Hepatocyte (in vitro differentiated cells): Measurements from ENCODE around the gene KCNMA1. TPM values are rescaled to one million over a fixed set of nuclear protein-coding genes. Genes with fewer than 3 reads are reported as not detected.

ENCODE experiments used
- DNase-seq: peaks from one replicate; pipeline ENCODE4 v3.0.0-alpha.2; 2016; ENCODE audit warnings: low spot score
- H2AFZ ChIP-seq: fragments of 200-600 bp; sonication (generic); 2 replicates; pipeline ENCODE4 v1.6.0; 2016; ENCODE audit warnings: antibody characterized with exemption, mild to moderate bottlenecking
- H3K27ac ChIP-seq: fragments of 200-600 bp; sonication (generic); 2 replicates; pipeline ENCODE4 v1.5.1; 2016; ENCODE audit warnings: mild to moderate bottlenecking
- H3K27me3 ChIP-seq: fragments of 200-600 bp; sonication (generic); 2 replicates; pipeline ENCODE4 v1.6.1; 2016
- H3K36me3 ChIP-seq: fragments of 200-600 bp; sonication (generic); replicated peaks from 2 replicates; pipeline ENCODE4 v1.5.1; 2016; ENCODE audit warnings: low read depth; ENCODE audit not compliant: insufficient read depth
- H3K4me1 ChIP-seq: fragments of 200-600 bp; sonication (generic); 2 replicates; pipeline ENCODE4 v1.5.1; 2016; ENCODE audit warnings: mild to moderate bottlenecking, moderate library complexity; ENCODE audit not compliant: insufficient read depth
- H3K4me2 ChIP-seq: fragments of 200-600 bp; sonication (generic); 2 replicates; pipeline ENCODE4 v1.6.0; 2016
- H3K4me3 ChIP-seq: fragments of 200-600 bp; sonication (generic); 2 replicates; pipeline ENCODE4 v1.5.1; 2016; ENCODE audit warnings: mild to moderate bottlenecking
- H3K79me2 ChIP-seq: fragments of 200-600 bp; sonication (generic); 2 replicates; pipeline ENCODE4 v1.6.0; 2017; ENCODE audit warnings: mild to moderate bottlenecking
- H3K9me2 ChIP-seq: fragments of 200-600 bp; sonication (generic); replicated peaks from 2 replicates; pipeline ENCODE4 v1.6.0; 2017; ENCODE audit warnings: mild to moderate bottlenecking; ENCODE audit not compliant: insufficient read depth
- H3K9me3 ChIP-seq: fragments of 200-600 bp; sonication (generic); 2 replicates; pipeline ENCODE4 v1.5.1; 2016; ENCODE audit warnings: low read depth, mild to moderate bottlenecking
- H4K20me1 ChIP-seq: fragments of 200-600 bp; sonication (generic); 2 replicates; pipeline ENCODE4 v1.6.0; 2016; ENCODE audit warnings: mild to moderate bottlenecking; ENCODE audit not compliant: insufficient read depth, poor library complexity, severe bottlenecking
- EZH2 ChIP-seq: fragments of 200-600 bp; sonication (generic); IDR thresholded peaks from 2 replicates; pipeline ENCODE4 v1.6.1; 2016; ENCODE audit warnings: antibody characterized with exemption, mild to moderate bottlenecking, borderline replicate concordance
- EZH2phosphoT487 ChIP-seq: fragments of 200-600 bp; sonication (generic); IDR thresholded peaks from one replicate; pipeline ENCODE4 v1.6.1; 2018; ENCODE audit warnings: antibody characterized with exemption, mild to moderate bottlenecking, low read depth, moderate library complexity; ENCODE audit not compliant: unreplicated experiment, severe bottlenecking
- WGBS: methylation state at CpG from one replicate; pipeline ENCODE4 v1.1.6; 2016; ENCODE audit warnings: low lambda C conversion rate; ENCODE audit errors: missing lambda C conversion rate; 5-methylcytosine and 5-hydroxymethylcytosine counted together
- polyA plus RNA-seq: library from polyadenylated mRNA; unstranded; fragments of >200 nt; fragmentation: Nextera tagmentation; extraction: Ambion mirVana; gene quantifications from 2 replicates; pipeline ENCODE4 v1.2.1, GENCODE V29; 2016
- total RNA-seq: library from RNA; depleted of rRNA; stranded (reverse); fragments of >200 nt; gene quantifications from 2 replicates; pipeline ENCODE4 v1.2.3, GENCODE V29; 2014
- TF ChIP-seq, protein P1 (sequence below): fragments of 200-600 bp; sonication (generic); IDR thresholded peaks from 2 replicates; pipeline ENCODE4 v1.5.1; 2016; ENCODE audit warnings: antibody characterized with exemption, mild to moderate bottlenecking; ENCODE audit not compliant: poor library complexity

KCNMA1 gene
- total and polyA plus RNA-seq, 2 experiments from 2014 or later = 42.6 to 73.3 TPM

DNA sequence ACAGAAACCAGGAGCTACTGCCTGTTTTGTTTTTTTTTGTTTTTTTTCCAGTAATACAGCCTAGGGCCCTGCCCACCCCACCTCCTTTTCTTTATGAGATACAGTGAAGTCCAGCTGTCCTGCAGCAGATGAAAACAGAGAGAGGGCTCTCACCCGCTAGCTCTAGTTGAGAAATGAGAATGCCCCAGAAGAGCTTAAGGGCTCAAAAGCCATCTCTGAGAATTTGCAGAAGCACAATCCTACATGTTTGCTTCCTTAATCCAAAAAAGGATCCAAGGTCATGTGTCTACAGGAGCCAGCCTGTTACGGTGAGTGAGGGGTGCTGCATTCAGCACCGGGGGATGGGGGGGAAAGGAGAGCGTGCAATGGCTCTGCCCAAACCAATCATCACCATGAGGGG lies 122.7 kb downstream of the KCNMA1 start:
- WGBS = 70% methylated on average over 4 of the region's 4 CpGs
- H2AFZ ChIP-seq = no peak overlapping the region
- no peaks in the 10 kb centered on the region for H4K20me1 ChIP-seq
- no peaks in the 10 kb centered on the region for H3K9me3 ChIP-seq
- DNase-seq = no peak
- H3K27me3 ChIP-seq = no peaks in the 10 kb centered on the region
- no peaks in the 10 kb centered on the region for H3K9me2 ChIP-seq
- no peak overlapping the region for H3K4me3 ChIP-seq
- no peak overlapping the region for H3K4me2 ChIP-seq
- peaks cover 35% of the 10 kb centered on the region for H3K4me1 ChIP-seq
- H3K36me3 ChIP-seq = no peaks in the 10 kb centered on the region
- H3K79me2 ChIP-seq = no peaks in the 10 kb centered on the region
- TF ChIP-seq, protein P1, sequence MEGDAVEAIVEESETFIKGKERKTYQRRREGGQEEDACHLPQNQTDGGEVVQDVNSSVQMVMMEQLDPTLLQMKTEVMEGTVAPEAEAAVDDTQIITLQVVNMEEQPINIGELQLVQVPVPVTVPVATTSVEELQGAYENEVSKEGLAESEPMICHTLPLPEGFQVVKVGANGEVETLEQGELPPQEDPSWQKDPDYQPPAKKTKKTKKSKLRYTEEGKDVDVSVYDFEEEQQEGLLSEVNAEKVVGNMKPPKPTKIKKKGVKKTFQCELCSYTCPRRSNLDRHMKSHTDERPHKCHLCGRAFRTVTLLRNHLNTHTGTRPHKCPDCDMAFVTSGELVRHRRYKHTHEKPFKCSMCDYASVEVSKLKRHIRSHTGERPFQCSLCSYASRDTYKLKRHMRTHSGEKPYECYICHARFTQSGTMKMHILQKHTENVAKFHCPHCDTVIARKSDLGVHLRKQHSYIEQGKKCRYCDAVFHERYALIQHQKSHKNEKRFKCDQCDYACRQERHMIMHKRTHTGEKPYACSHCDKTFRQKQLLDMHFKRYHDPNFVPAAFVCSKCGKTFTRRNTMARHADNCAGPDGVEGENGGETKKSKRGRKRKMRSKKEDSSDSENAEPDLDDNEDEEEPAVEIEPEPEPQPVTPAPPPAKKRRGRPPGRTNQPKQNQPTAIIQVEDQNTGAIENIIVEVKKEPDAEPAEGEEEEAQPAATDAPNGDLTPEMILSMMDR = no peak
- TF ChIP-seq EZH2phosphoT487 = no peak
- no peak for TF ChIP-seq EZH2
- H3K27ac ChIP-seq = no peak overlapping the region

DNA sequence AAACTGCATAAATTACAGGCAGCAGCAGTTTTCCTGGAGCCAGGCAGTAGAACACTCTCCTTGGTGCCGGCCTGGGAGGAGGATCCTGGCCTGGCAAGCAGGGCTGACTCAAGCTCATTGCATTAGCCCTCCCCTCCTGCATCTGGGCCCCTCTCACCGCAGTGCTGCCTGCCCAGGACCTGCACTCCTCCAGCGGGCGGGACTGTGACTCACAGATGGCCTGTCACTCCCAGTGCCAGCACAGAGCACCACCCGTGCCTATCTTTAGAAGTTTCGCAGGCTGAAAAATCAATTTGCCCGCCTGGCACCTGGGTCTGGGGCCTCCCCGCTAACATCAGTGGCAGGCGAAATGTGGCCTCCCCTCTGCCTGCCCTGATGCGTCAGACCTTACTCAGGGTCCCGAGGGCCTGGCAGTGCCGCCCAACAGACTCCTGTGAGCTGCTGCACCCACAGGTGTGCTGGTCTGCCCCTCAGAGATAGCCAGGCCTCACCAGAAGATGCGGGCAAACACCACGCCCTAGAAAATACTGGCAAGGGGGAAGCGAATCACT lies 123.8 kb downstream of the KCNMA1 start:
- Histone ChIP-seq H3K4me1 (peaks cover 35% of the 10 kb centered on the region), H3K4me2 (no peak overlapping the region), H3K9me3 (no peaks in the 10 kb centered on the region), H3K79me2 (no peaks in the 10 kb centered on the region), H3K36me3 (no peaks in the 10 kb centered on the region), H3K4me3 (no peak overlapping the region), H2AFZ (no peak overlapping the region), H3K27me3 (no peaks in the 10 kb centered on the region), H3K27ac (peak overlapping the region; percentile 9), H4K20me1 (no peaks in the 10 kb centered on the region), H3K9me2 (no peaks in the 10 kb centered on the region)
- TF ChIP-seq EZH2phosphoT487 (no peak), EZH2 (no peak)
- TF ChIP-seq, protein P1 = no peak
- DNase-seq = peak; percentile 75
- 76% methylated on average over 15 of the region's 15 CpGs for WGBS

DNA sequence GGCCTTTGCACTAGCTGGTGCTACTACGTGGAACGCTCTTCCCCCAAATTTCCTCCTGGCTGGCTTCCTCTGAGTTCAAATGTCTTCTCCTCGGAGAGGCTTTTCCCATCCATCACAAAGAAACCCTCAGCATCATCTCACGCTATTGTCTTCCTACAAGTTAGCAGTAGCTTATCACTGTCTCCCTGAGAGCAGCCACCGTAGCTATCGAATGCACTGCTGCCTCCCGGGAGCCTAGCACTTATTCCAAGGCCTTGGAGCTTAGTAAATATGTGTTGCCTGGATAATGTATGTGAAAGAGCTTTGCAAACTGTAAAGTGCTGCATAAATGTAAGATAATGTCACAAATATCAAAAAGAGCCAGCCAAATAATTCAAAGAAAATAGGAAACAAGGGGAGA lies 124.4 kb downstream of the KCNMA1 start:
- Histone ChIP-seq H3K27me3 (no peaks in the 10 kb centered on the region), H3K9me2 (no peaks in the 10 kb centered on the region), H3K27ac (peak overlapping the region; percentile 2), H2AFZ (no peak overlapping the region), H3K79me2 (no peaks in the 10 kb centered on the region), H3K4me1 (peaks cover 35% of the 10 kb centered on the region), H3K4me2 (no peak overlapping the region), H3K36me3 (no peaks in the 10 kb centered on the region), H4K20me1 (no peaks in the 10 kb centered on the region), H3K4me3 (no peak overlapping the region), H3K9me3 (no peaks in the 10 kb centered on the region)
- DNase-seq = no peak
- TF ChIP-seq, protein P1 = no peak
- TF ChIP-seq EZH2phosphoT487 (no peak), EZH2 (no peak)
- WGBS = 74% methylated on average over 7 of the region's 7 CpGs

- Histone ChIP-seq H3K27ac (no peak overlapping the region), H3K27me3 (no peaks in the 10 kb centered on the region), H3K4me2 (no peak overlapping the region), H3K79me2 (no peaks in the 10 kb centered on the region), H3K36me3 (no peaks in the 10 kb centered on the region), H3K4me1 (peaks cover 40% of the 10 kb centered on the region), H3K9me2 (no peaks in the 10 kb centered on the region), H4K20me1 (no peaks in the 10 kb centered on the region), H2AFZ (no peak overlapping the region), H3K4me3 (no peak overlapping the region), H3K9me3 (no peaks in the 10 kb centered on the region)
- no peak for TF ChIP-seq EZH2phosphoT487
- TF ChIP-seq, protein P1 = no peak
- no peak for TF ChIP-seq EZH2
- no peak for DNase-seq
- WGBS = 67% methylated on average over 1 of the region's 1 CpG
These were observed 125.4 kb downstream of the KCNMA1 start for GRCh38 chr10:77512219-77512578.
